Peyer's patch (tissue), 4 donors: ENCODE measurements around the gene PLA2G4B. TPM values are rescaled to one million over a fixed set of nuclear protein-coding genes. Genes with fewer than 3 reads are reported as not detected.

Source experiments
- DNase-seq, 3 donors: peaks; one replicate each; pipeline ENCODE4 v3.0.0-alpha.2; 2017 to 2019
- H3K27ac ChIP-seq, 4 donors: fragments of 200-600 bp; sonication (generic); one replicate each; pipeline ENCODE4 v1.5.1; 2016 to 2019
- H3K27me3 ChIP-seq, 2 donors: fragments of 200-600 bp; sonication (generic); one replicate each; pipeline ENCODE4 v1.5.1; 2019
- H3K36me3 ChIP-seq, 3 donors: fragments of 200-600 bp; sonication (generic); one replicate each; pipeline ENCODE4 v1.5.1; 2016 to 2019
- H3K4me1 ChIP-seq, 4 donors: fragments of 200-600 bp; sonication (generic); one replicate each; pipeline ENCODE4 v1.5.1; 2016 to 2019
- H3K4me3 ChIP-seq, 4 donors: fragments of 200-600 bp; sonication (generic); 1 replicate in 3 of 4; 2 replicates in 1 of 4; pipeline ENCODE4 v1.5.1; 2016 to 2019; ENCODE audit warnings: mild to moderate bottlenecking in 1 of 4
- H3K9me3 ChIP-seq, 4 donors: fragments of 200-600 bp; sonication (generic); one replicate each; pipeline ENCODE4 v1.5.1; 2016 to 2019; ENCODE audit warnings: mild to moderate bottlenecking in 1 of 4
- POLR2A ChIP-seq, 2 donors: fragments of 450-650 bp; IDR thresholded peaks; one replicate each; pipeline ENCODE4 v1.5.1; 2017; ENCODE audit warnings: antibody characterized with exemption in 2 of 2, mild to moderate bottlenecking in 2 of 2, moderate library complexity in 2 of 2
- total RNA-seq, 4 donors: library from RNA; depleted of rRNA; stranded (reverse); fragments of >200 nt; gene quantifications; one replicate each; pipeline ENCODE4 v1.1.0, GENCODE V29; 2016
- TF ChIP-seq, protein P1 (sequence below), 6 experiments: fragments of 450-650 bp in 4 of 6; fragments of 200-600 bp in 2 of 6; sonication (generic) in 1 of 6; IDR thresholded peaks; one replicate each; pipeline ENCODE4 v1.5.1; 2017 to 2019; ENCODE audit warnings: antibody characterized with exemption in 6 of 6, mild to moderate bottlenecking in 3 of 6, moderate library complexity in 1 of 6

PLA2G4B gene
- total RNA-seq, 4 donors from 2014 or later: 7.2 to 15.3 (median 13.3) TPM

DNA sequence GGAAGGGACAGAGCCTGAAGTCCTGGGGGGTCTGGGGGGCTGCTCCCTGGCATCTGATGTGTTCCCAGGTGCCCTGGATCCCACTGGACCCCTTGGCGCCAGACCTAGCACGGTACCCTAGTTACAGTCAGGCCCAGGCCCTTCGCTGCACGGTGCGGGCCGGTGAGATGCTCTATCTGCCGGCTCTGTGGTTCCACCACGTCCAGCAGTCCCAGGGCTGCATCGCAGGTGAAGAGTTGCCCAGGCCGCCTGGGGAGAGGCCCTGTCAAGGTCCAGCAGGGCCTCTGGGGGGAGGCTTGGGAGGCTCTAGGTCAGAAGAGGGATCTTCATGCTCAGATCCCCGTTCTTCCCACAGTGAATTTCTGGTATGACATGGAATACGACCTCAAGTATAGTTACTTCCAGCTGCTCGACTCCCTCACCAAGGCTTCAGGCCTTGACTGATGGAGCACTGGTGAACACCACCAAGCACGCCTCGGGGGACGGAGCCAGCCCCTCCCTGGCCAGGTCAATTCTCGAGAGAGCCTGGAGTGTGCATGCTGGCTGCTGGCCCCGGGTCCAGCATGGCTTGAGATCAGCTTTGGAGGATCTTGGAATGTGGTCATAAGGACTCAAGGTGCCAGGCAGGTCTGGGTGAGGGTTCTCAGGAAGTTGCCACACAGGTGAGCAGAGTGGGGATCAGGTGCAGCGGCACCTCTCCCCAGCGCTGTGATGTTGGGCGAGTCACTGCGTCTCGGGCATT lies 1.8 kb upstream of the PLA2G4B start:
- DNase-seq: no peak
- Histone ChIP-seq H3K27me3 (no peaks in the 10 kb centered on the region), H3K27ac (no peak overlapping the region), H3K4me1 (peaks cover 0 to 2% (median 0%) of the 10 kb centered on the region in 4 donors), H3K9me3 (no peaks in the 10 kb centered on the region), H3K4me3 (no peak overlapping the region), H3K36me3 (peaks cover 0 to 22% (median 0%) of the 10 kb centered on the region in 3 donors)
- TF ChIP-seq, protein P1, sequence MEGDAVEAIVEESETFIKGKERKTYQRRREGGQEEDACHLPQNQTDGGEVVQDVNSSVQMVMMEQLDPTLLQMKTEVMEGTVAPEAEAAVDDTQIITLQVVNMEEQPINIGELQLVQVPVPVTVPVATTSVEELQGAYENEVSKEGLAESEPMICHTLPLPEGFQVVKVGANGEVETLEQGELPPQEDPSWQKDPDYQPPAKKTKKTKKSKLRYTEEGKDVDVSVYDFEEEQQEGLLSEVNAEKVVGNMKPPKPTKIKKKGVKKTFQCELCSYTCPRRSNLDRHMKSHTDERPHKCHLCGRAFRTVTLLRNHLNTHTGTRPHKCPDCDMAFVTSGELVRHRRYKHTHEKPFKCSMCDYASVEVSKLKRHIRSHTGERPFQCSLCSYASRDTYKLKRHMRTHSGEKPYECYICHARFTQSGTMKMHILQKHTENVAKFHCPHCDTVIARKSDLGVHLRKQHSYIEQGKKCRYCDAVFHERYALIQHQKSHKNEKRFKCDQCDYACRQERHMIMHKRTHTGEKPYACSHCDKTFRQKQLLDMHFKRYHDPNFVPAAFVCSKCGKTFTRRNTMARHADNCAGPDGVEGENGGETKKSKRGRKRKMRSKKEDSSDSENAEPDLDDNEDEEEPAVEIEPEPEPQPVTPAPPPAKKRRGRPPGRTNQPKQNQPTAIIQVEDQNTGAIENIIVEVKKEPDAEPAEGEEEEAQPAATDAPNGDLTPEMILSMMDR (IDR thresholded peaks at IDR 0.05): no peak
- TF ChIP-seq POLR2A (IDR thresholded peaks at IDR 0.05): no peak

DNA sequence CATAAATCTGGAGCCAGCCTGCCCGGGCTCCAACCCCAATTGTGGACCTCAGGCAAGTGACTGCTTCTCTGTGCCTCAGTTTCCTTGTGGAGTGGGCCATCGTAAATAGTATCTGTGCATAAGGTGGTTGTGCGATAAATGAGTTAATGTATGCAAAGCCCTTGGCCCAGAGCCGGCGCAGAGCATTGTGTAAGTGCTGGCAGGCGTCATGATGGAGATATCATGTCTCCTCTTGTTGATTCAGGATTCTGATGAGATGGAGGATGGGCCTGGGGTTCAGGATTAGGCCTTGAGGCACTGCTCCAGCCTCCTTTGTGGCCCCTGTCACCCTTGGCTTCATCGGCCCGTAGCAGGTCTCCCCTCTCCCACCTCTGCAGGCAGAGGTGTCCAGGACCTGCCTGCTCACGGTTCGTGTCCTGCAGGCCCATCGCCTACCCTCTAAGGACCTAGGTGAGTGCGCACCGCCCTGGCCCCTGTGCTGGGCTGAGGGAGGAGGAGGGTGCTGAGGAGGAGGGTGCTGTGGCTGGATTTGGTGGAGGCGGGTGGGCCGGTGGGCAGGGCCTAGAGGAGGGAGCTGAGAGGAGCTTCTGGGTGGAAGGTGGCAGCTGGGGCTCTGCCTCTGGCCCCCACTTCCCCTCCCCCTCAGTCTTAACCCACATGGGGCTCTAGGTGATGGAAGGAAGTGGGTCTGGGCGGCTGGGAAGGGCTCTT lies 1.3 kb downstream of the PLA2G4B start:
- Histone ChIP-seq H3K9me3 (no peaks in the 10 kb centered on the region), H3K27me3 (no peaks in the 10 kb centered on the region), H3K4me3 (no peak overlapping the region), H3K36me3 (peaks cover 0 to 34% (median 0%) of the 10 kb centered on the region in 3 donors), H3K27ac (no peak overlapping the region), H3K4me1 (no peaks in the 10 kb centered on the region)
- no peak for TF ChIP-seq POLR2A (IDR thresholded peaks at IDR 0.05)
- TF ChIP-seq, protein P1 (IDR thresholded peaks at IDR 0.05): no peak
- no peak for DNase-seq

DNA sequence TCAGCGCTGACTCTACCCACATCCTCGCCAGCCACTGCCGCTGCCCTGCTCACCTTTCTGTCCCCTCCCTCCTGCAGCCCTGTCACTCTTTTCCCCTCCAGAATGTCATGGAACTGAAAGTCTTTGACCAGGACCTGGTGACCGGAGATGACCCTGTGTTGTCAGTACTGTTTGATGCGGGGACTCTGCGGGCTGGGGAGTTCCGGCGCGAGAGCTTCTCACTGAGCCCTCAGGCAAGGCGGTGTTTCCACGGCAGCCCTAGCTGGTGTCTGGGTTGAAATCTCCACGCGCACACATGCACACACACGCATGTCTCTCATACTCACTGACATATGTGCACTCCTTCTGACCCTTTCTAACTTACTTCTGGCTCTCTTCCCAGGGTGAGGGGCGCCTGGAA lies 2.0 kb downstream of the PLA2G4B start:
- TF ChIP-seq, protein P1 (IDR thresholded peaks at IDR 0.05): no peak
- TF ChIP-seq POLR2A (IDR thresholded peaks at IDR 0.05): no peak
- Histone ChIP-seq H3K36me3 (peaks cover 0 to 38% (median 0%) of the 10 kb centered on the region in 3 donors), H3K4me3 (no peak overlapping the region), H3K27ac (no peak overlapping the region), H3K4me1 (no peaks in the 10 kb centered on the region), H3K27me3 (no peaks in the 10 kb centered on the region), H3K9me3 (no peaks in the 10 kb centered on the region)
- no peak for DNase-seq

DNA sequence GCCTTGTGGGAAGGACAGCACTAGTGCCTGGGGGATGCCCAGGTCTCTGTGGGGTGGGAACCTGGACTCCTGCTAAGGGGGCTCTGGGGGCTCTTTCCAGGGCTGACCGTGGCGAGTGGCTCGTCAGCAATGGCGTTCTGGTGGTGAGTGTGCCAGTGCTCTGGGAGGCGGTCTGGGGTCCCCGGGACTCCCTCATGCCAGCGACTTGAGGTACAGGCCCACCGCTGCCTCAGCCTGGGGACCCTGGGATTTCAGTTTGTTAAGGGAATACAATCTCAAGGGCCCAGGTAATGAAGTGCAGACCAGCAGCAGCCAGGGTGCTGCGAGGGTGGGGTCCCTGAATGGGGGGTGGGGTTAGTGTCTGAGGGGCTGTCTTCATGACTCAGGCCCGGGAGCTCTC lies 2.5 kb downstream of the PLA2G4B start:
- Histone ChIP-seq H3K27ac (no peak overlapping the region), H3K4me3 (no peak overlapping the region), H3K9me3 (no peaks in the 10 kb centered on the region), H3K4me1 (no peaks in the 10 kb centered on the region), H3K36me3 (peaks cover 0 to 43% (median 0%) of the 10 kb centered on the region in 3 donors), H3K27me3 (no peaks in the 10 kb centered on the region)
- no peak for DNase-seq
- TF ChIP-seq, protein P1 (IDR thresholded peaks at IDR 0.05): no peak
- no peak for TF ChIP-seq POLR2A (IDR thresholded peaks at IDR 0.05)

DNA sequence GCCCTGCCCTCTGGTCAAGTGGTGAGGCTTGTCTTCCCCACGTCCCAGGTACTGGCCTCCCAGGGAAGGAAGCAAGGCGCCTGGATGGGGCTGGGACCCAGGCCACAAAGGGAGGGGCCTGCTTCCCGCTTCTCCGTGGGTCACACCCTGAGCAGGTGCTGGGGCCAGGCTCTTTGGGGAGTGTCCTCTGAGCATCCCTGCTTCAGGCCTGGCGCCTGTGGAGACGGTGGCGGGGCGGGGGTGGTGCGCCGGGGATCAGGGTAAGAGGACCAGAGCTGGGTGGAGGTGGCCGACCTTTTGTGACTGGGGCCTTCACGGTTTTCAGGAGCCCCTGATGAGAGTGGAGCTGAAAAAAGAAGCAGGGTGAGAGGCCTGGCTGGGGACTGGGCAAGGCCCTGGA lies 3.6 kb downstream of the PLA2G4B start:
- Histone ChIP-seq H3K9me3 (no peaks in the 10 kb centered on the region), H3K36me3 (peaks cover 0 to 54% (median 0%) of the 10 kb centered on the region in 3 donors), H3K27ac (no peak overlapping the region), H3K27me3 (no peaks in the 10 kb centered on the region), H3K4me1 (no peaks in the 10 kb centered on the region), H3K4me3 (no peak overlapping the region)
- no peak for DNase-seq
- TF ChIP-seq, protein P1 (IDR thresholded peaks at IDR 0.05): no peak
- no peak for TF ChIP-seq POLR2A (IDR thresholded peaks at IDR 0.05)
